HEK293 (cell line): Measurements from ENCODE around the gene TRAF3IP3.

Source experiments
- GLIS2 ChIP-seq: fragments of 450-650 bp; formaldehyde crosslinking; IDR thresholded peaks from 2 replicates; pipeline ENCODE4 v1.5.1; 2016; ENCODE audit warnings: missing biosample characterization, missing genetic modification characterization
- HOXA7 ChIP-seq: sonication (generic); formaldehyde crosslinking; IDR thresholded peaks from 2 replicates; pipeline ENCODE4 v1.8.1; 2022; ENCODE audit warnings: missing genetic modification reagents, borderline replicate concordance
- KLF1 ChIP-seq: fragments of 450-650 bp; formaldehyde crosslinking; IDR thresholded peaks from 2 replicates; pipeline ENCODE4 v1.5.1; 2016; ENCODE audit warnings: missing biosample characterization, missing genetic modification characterization
- KLF8 ChIP-seq: fragments of 450-650 bp; formaldehyde crosslinking; IDR thresholded peaks from 2 replicates; pipeline ENCODE4 v1.5.1; 2016; ENCODE audit warnings: missing biosample characterization, missing genetic modification characterization
- SCRT1 ChIP-seq: fragments of 450-650 bp; formaldehyde crosslinking; IDR thresholded peaks from 2 replicates; pipeline ENCODE4 v1.5.1; 2016; ENCODE audit warnings: missing biosample characterization, missing genetic modification characterization, borderline replicate concordance
- ZBTB1 ChIP-seq: fragments of 450-650 bp; formaldehyde crosslinking; IDR thresholded peaks from 2 replicates; pipeline ENCODE4 v1.5.1; 2016; ENCODE audit warnings: missing biosample characterization, missing genetic modification characterization
- ZFP3 ChIP-seq: fragments of 450-650 bp; formaldehyde crosslinking; IDR thresholded peaks from 2 replicates; pipeline ENCODE4 v1.5.1; 2016; ENCODE audit warnings: low read depth, missing biosample characterization, missing genetic modification characterization
- ZNF133 ChIP-seq: fragments of 450-650 bp; formaldehyde crosslinking; IDR thresholded peaks from 2 replicates; pipeline ENCODE4 v1.5.1; 2016; ENCODE audit warnings: missing biosample characterization, missing genetic modification characterization
- ZNF174 ChIP-seq: fragments of 450-650 bp; formaldehyde crosslinking; IDR thresholded peaks from 2 replicates; pipeline ENCODE4 v1.5.0; 2017; ENCODE audit warnings: missing biosample characterization, mild to moderate bottlenecking, missing genetic modification characterization
- ZNF175 ChIP-seq: fragments of 450-650 bp; formaldehyde crosslinking; IDR thresholded peaks from 2 replicates; pipeline ENCODE4 v1.5.1; 2016; ENCODE audit warnings: missing biosample characterization, missing genetic modification characterization
- ZNF501 ChIP-seq: fragments of 450-650 bp; formaldehyde crosslinking; IDR thresholded peaks from 2 replicates; pipeline ENCODE4 v1.5.1; 2016; ENCODE audit warnings: missing biosample characterization, missing genetic modification characterization
- ZNF785 ChIP-seq: fragments of 450-650 bp; formaldehyde crosslinking; IDR thresholded peaks from 2 replicates; pipeline ENCODE4 v1.5.1; 2016; ENCODE audit warnings: missing biosample characterization, missing genetic modification characterization
- TF ChIP-seq, protein P1 (sequence below): fragments of 450-650 bp; formaldehyde crosslinking; IDR thresholded peaks from 2 replicates; pipeline ENCODE4 v1.5.1; 2016; ENCODE audit warnings: missing biosample characterization, missing genetic modification characterization
- TF ChIP-seq, protein P2 (sequence below): fragments of 450-650 bp; formaldehyde crosslinking; IDR thresholded peaks from 2 replicates; pipeline ENCODE4 v1.5.1; 2016; ENCODE audit warnings: missing biosample characterization, missing genetic modification characterization
- TF ChIP-seq, protein P3 (sequence below): fragments of 450-650 bp; formaldehyde crosslinking; optimal IDR thresholded peaks from 2 replicates; pipeline ENCODE3; 2016; ENCODE audit warnings: missing biosample characterization, mild to moderate bottlenecking, missing genetic modification characterization
- TF ChIP-seq, protein P4 (sequence below): fragments of 450-650 bp; formaldehyde crosslinking; IDR thresholded peaks from 2 replicates; pipeline ENCODE4 v1.5.1; 2016; ENCODE audit warnings: missing biosample characterization, missing genetic modification characterization
- TF ChIP-seq, protein P5 (sequence below): sonication (generic); formaldehyde crosslinking; IDR thresholded peaks from 2 replicates; pipeline ENCODE4 v1.8.1; 2022; ENCODE audit warnings: mild to moderate bottlenecking, moderate library complexity, missing genetic modification reagents
- TF ChIP-seq, protein P6 (sequence below): fragments of 450-650 bp; formaldehyde crosslinking; IDR thresholded peaks from 2 replicates; pipeline ENCODE4 v1.5.1; 2016; ENCODE audit warnings: missing biosample characterization, missing genetic modification characterization, borderline replicate concordance
- TF ChIP-seq, protein P7 (sequence below): fragments of 450-650 bp; formaldehyde crosslinking; IDR thresholded peaks from 2 replicates; pipeline ENCODE4 v1.5.1; 2016; ENCODE audit warnings: missing biosample characterization, missing genetic modification characterization, low read depth
- TF ChIP-seq, protein P8 (sequence below): fragments of 450-650 bp; formaldehyde crosslinking; IDR thresholded peaks from 2 replicates; pipeline ENCODE4 v1.5.1; 2017; ENCODE audit warnings: missing biosample characterization, missing genetic modification characterization

Gene TRAF3IP3

DNA sequence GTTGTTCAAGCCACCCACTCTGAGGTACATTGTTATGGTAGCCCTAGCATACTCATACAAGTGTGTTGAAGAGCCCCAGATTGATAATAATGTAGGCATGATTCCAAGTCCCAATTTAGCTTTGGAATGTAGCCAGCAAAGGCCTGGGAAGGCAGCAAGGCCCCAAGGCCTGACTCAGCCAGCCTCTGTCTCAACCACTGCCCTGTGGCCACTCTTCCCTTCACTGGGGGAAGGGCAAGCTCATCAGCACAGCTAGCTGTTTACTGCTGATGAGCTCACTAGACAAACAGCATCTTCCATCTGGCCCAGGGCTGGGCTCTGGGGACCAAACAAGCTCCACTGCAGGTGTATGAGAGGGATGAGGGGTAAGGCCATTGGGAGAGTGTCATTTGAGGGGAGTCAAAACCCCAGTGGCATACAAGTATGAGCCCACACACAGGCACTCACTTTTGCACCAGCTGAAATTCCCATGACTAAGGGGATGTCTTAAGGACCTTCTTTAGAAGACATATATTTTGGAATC is 52.3 kb downstream of the TRAF3IP3 start (continued):
- TF ChIP-seq, protein P1, sequence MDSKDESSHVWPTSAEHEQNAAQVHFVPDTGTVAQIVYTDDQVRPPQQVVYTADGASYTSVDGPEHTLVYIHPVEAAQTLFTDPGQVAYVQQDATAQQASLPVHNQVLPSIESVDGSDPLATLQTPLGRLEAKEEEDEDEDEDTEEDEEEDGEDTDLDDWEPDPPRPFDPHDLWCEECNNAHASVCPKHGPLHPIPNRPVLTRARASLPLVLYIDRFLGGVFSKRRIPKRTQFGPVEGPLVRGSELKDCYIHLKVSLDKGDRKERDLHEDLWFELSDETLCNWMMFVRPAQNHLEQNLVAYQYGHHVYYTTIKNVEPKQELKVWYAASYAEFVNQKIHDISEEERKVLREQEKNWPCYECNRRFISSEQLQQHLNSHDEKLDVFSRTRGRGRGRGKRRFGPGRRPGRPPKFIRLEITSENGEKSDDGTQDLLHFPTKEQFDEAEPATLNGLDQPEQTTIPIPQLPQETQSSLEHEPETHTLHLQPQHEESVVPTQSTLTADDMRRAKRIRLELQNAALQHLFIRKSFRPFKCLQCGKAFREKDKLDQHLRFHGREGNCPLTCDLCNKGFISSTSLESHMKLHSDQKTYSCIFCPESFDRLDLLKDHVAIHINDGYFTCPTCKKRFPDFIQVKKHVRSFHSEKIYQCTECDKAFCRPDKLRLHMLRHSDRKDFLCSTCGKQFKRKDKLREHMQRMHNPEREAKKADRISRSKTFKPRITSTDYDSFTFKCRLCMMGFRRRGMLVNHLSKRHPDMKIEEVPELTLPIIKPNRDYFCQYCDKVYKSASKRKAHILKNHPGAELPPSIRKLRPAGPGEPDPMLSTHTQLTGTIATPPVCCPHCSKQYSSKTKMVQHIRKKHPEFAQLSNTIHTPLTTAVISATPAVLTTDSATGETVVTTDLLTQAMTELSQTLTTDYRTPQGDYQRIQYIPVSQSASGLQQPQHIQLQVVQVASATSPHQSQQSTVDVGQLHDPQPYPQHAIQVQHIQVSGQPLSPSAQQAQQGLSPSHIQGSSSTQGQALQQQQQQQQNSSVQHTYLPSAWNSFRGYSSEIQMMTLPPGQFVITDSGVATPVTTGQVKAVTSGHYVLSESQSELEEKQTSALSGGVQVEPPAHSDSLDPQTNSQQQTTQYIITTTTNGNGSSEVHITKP (tag by site-specific recombination): peak; percentile 67; the same call in 1 of the 2 replicates
- TF ChIP-seq, protein P2, sequence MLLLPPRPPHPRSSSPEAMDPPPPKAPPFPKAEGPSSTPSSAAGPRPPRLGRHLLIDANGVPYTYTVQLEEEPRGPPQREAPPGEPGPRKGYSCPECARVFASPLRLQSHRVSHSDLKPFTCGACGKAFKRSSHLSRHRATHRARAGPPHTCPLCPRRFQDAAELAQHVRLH (tag by site-specific recombination): no peak
- TF ChIP-seq, protein P3, sequence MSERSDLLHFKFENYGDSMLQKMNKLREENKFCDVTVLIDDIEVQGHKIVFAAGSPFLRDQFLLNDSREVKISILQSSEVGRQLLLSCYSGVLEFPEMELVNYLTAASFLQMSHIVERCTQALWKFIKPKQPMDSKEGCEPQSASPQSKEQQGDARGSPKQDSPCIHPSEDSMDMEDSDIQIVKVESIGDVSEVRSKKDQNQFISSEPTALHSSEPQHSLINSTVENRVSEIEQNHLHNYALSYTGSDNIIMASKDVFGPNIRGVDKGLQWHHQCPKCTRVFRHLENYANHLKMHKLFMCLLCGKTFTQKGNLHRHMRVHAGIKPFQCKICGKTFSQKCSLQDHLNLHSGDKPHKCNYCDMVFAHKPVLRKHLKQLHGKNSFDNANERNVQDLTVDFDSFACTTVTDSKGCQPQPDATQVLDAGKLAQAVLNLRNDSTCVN (tag by site-specific recombination): no peak
- TF ChIP-seq ZBTB1: no peak
- no peak for TF ChIP-seq ZNF175
- TF ChIP-seq, protein P4, sequence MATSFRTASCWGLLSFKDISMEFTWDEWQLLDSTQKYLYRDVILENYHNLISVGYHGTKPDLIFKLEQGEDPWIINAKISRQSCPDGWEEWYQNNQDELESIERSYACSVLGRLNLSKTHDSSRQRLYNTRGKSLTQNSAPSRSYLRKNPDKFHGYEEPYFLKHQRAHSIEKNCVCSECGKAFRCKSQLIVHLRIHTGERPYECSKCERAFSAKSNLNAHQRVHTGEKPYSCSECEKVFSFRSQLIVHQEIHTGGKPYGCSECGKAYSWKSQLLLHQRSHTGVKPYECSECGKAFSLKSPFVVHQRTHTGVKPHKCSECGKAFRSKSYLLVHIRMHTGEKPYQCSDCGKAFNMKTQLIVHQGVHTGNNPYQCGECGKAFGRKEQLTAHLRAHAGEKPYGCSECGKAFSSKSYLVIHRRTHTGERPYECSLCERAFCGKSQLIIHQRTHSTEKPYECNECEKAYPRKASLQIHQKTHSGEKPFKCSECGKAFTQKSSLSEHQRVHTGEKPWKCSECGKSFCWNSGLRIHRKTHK (tag by site-specific recombination): no peak
- TF ChIP-seq KLF1 (tag by site-specific recombination): no peak
- TF ChIP-seq, protein P5, sequence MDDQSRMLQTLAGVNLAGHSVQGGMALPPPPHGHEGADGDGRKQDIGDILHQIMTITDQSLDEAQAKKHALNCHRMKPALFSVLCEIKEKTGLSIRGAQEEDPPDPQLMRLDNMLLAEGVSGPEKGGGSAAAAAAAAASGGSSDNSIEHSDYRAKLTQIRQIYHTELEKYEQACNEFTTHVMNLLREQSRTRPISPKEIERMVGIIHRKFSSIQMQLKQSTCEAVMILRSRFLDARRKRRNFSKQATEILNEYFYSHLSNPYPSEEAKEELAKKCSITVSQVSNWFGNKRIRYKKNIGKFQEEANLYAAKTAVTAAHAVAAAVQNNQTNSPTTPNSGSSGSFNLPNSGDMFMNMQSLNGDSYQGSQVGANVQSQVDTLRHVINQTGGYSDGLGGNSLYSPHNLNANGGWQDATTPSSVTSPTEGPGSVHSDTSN (CRISPR knock-in tag): no peak
- TF ChIP-seq, protein P6, sequence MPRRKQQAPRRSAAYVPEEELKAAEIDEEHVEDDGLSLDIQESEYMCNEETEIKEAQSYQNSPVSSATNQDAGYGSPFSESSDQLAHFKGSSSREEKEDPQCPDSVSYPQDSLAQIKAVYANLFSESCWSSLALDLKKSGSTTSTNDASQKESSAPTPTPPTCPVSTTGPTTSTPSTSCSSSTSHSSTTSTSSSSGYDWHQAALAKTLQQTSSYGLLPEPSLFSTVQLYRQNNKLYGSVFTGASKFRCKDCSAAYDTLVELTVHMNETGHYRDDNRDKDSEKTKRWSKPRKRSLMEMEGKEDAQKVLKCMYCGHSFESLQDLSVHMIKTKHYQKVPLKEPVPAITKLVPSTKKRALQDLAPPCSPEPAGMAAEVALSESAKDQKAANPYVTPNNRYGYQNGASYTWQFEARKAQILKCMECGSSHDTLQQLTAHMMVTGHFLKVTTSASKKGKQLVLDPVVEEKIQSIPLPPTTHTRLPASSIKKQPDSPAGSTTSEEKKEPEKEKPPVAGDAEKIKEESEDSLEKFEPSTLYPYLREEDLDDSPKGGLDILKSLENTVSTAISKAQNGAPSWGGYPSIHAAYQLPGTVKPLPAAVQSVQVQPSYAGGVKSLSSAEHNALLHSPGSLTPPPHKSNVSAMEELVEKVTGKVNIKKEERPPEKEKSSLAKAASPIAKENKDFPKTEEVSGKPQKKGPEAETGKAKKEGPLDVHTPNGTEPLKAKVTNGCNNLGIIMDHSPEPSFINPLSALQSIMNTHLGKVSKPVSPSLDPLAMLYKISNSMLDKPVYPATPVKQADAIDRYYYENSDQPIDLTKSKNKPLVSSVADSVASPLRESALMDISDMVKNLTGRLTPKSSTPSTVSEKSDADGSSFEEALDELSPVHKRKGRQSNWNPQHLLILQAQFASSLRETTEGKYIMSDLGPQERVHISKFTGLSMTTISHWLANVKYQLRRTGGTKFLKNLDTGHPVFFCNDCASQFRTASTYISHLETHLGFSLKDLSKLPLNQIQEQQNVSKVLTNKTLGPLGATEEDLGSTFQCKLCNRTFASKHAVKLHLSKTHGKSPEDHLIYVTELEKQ: peak; percentile 76; the same call in 1 of the 2 replicates
- peak; percentile 43; the same call in 1 of the 2 replicates for TF ChIP-seq KLF8
- no peak for TF ChIP-seq ZNF174 (tag by site-specific recombination)
- no peak for TF ChIP-seq ZNF133
- TF ChIP-seq ZFP3 (tag by site-specific recombination): no peak
- TF ChIP-seq, protein P7, sequence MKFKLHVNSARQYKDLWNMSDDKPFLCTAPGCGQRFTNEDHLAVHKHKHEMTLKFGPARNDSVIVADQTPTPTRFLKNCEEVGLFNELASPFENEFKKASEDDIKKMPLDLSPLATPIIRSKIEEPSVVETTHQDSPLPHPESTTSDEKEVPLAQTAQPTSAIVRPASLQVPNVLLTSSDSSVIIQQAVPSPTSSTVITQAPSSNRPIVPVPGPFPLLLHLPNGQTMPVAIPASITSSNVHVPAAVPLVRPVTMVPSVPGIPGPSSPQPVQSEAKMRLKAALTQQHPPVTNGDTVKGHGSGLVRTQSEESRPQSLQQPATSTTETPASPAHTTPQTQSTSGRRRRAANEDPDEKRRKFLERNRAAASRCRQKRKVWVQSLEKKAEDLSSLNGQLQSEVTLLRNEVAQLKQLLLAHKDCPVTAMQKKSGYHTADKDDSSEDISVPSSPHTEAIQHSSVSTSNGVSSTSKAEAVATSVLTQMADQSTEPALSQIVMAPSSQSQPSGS: no peak
- TF ChIP-seq GLIS2 (tag by site-specific recombination): peak; percentile 33; the same call in 1 of the 2 replicates
- TF ChIP-seq, protein P8, sequence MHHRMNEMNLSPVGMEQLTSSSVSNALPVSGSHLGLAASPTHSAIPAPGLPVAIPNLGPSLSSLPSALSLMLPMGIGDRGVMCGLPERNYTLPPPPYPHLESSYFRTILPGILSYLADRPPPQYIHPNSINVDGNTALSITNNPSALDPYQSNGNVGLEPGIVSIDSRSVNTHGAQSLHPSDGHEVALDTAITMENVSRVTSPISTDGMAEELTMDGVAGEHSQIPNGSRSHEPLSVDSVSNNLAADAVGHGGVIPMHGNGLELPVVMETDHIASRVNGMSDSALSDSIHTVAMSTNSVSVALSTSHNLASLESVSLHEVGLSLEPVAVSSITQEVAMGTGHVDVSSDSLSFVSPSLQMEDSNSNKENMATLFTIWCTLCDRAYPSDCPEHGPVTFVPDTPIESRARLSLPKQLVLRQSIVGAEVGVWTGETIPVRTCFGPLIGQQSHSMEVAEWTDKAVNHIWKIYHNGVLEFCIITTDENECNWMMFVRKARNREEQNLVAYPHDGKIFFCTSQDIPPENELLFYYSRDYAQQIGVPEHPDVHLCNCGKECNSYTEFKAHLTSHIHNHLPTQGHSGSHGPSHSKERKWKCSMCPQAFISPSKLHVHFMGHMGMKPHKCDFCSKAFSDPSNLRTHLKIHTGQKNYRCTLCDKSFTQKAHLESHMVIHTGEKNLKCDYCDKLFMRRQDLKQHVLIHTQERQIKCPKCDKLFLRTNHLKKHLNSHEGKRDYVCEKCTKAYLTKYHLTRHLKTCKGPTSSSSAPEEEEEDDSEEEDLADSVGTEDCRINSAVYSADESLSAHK (tag by site-specific recombination): no peak
- TF ChIP-seq HOXA7: no peak
- TF ChIP-seq SCRT1 (tag by site-specific recombination): no peak
- TF ChIP-seq ZNF501 (tag by site-specific recombination): no peak
- no peak for TF ChIP-seq ZNF785 (tag by site-specific recombination)
